Measurements from ENCODE around the gene PAX2. TPM values are rescaled to one million over a fixed set of nuclear protein-coding genes. Genes with fewer than 3 reads are reported as not detected.

Gene PAX2
- total and polyA plus RNA-seq, 2 of the 13 experiments (the other 11 are each of a cell fraction or from before 2014, with no cell fraction given): not detected

- TF ChIP-seq ZNF569 (CRISPR knock-in tag; IDR thresholded peaks at IDR 0.05; ENCODE audit: borderline replicate concordance) (no peak), MEIS1 (CRISPR knock-in tag; IDR thresholded peaks at IDR 0.05; ENCODE audit: borderline replicate concordance) (no peak)
Observed at GRCh38 chr10:100829933-100830727, 84.7 kb downstream of the PAX2 start (continued).

DNA sequence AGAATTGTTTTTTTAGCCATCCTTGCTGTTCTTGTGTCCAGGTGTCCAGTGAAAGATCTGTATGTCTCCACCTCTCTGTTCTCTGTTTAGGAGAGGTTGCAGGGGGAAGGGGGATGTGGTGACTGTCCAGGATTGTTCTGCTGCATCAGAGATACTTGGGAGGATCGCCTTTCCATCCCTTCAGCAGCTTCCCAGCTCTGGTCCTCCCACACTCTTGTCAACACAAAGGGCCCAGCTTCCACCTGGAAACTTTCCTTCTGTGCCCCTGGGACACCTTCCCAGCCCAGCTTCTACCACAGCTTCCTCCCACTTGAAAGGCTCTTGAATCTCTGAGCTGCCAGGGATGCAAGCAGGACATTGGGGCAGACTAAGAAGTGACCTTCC lies 85.3 kb downstream of the PAX2 start:
- DNase-seq (ENCODE audit: low spot score): no peak
- 0% methylated on average over 1 of the region's 1 CpG for WGBS (ENCODE audit: low lambda C conversion rate)
- intact Hi-C loops (cut with micrococcal nuclease; ENCODE audit: unreplicated experiment) (no loop called here), in situ Hi-C loops (cut with HindIII; ENCODE audit: extremely low pct_ligation_motif_present, low pct_unique_long_range_greater_than_20kb) (no loop called here)
- Histone ChIP-seq H3K4me3 (replicated peaks in 1 of 3; ENCODE audit: insufficient read depth in 1 of 3, low read depth in 2 of 3, low read length in 3 of 3) (no peak overlapping the region), H3K4me1 (ENCODE audit: insufficient read depth, low read length) (peaks cover 31% of the 10 kb centered on the region), H3K27ac (ENCODE audit: extremely low read length, insufficient read depth, low read length) (no peak overlapping the region), H2AFZ (ENCODE audit: low read length) (no peak overlapping the region), H3K36me3 (replicated peaks in 1 of 2; ENCODE audit: control insufficient read depth in 1 of 2, insufficient read depth in 2 of 2, low read length in 2 of 2) (no peaks in the 10 kb centered on the region), H3K9ac (ENCODE audit: insufficient read depth, low read depth, low read length) (no peak overlapping the region), H3K9me3 (ENCODE audit: low read length) (no peaks in the 10 kb centered on the region), H3K4me2 (ENCODE audit: low read depth, low read length) (no peak overlapping the region), H4K20me1 (ENCODE audit: insufficient read depth, low read length) (no peaks in the 10 kb centered on the region), H3K27me3 (ENCODE audit: control insufficient read depth in 1 of 2, insufficient read depth in 2 of 2, low read length in 2 of 2) (peaks cover 13 to 62% of the 10 kb centered on the region in 2 experiments), H3K79me2 (ENCODE audit: insufficient read depth, low read length) (no peaks in the 10 kb centered on the region)
- CTCF ChIA-PET (ENCODE audit: low intra/inter-chr PET ratio, low total read pairs): no interaction called here
- no peak for ATAC-seq
- no TSS peak for BruUV-seq (replicated peaks)
- no peak for FAIRE-seq
- POLR2A ChIA-PET: no interaction called here
- TF ChIP-seq SMC3 (IDR thresholded peaks at IDR 0.05; ENCODE audit: low read length) (no peak), HNRNPLL (IDR thresholded peaks at IDR 0.05; ENCODE audit: low read depth, low read length, poor library complexity, severe bottlenecking) (no peak), E2F5 (CRISPR knock-in tag; conservative IDR thresholded peaks at IDR 0.05) (no peak), ZNF782 (CRISPR knock-in tag; IDR thresholded peaks at IDR 0.05; ENCODE audit: borderline replicate concordance) (no peak), MTF1 (CRISPR knock-in tag; IDR thresholded peaks at IDR 0.05) (no peak), HMGA1 (CRISPR knock-in tag; conservative IDR thresholded peaks at IDR 0.05) (no peak), ZNF672 (CRISPR knock-in tag; IDR thresholded peaks at IDR 0.05) (no peak), REPIN1 (CRISPR knock-in tag; IDR thresholded peaks at IDR 0.05; ENCODE audit: borderline replicate concordance, low read depth) (no peak), ELF1 (CRISPR knock-in tag; IDR thresholded peaks at IDR 0.05) (no peak), RFX1 (IDR thresholded peaks at IDR 0.05) (no peak)
- TF ChIP-seq, protein P1, sequence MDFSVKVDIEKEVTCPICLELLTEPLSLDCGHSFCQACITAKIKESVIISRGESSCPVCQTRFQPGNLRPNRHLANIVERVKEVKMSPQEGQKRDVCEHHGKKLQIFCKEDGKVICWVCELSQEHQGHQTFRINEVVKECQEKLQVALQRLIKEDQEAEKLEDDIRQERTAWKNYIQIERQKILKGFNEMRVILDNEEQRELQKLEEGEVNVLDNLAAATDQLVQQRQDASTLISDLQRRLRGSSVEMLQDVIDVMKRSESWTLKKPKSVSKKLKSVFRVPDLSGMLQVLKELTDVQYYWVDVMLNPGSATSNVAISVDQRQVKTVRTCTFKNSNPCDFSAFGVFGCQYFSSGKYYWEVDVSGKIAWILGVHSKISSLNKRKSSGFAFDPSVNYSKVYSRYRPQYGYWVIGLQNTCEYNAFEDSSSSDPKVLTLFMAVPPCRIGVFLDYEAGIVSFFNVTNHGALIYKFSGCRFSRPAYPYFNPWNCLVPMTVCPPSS (IDR thresholded peaks at IDR 0.05): no peak
- TF ChIP-seq, protein P2, sequence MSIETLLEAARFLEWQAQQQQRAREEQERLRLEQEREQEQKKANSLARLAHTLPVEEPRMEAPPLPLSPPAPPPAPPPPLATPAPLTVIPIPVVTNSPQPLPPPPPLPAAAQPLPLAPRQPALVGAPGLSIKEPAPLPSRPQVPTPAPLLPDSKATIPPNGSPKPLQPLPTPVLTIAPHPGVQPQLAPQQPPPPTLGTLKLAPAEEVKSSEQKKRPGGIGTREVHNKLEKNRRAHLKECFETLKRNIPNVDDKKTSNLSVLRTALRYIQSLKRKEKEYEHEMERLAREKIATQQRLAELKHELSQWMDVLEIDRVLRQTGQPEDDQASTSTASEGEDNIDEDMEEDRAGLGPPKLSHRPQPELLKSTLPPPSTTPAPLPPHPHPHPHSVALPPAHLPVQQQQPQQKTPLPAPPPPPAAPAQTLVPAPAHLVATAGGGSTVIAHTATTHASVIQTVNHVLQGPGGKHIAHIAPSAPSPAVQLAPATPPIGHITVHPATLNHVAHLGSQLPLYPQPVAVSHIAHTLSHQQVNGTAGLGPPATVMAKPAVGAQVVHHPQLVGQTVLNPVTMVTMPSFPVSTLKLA (IDR thresholded peaks at IDR 0.05): no peak

Data from HepG2 (cell line).